H9 (cell line): ENCODE data around the gene RABGAP1L. TPM values are rescaled to one million over a fixed set of nuclear protein-coding genes. Genes with fewer than 3 reads are reported as not detected.

ENCODE experiments used
- DNase-seq: peaks from one replicate; pipeline ENCODE4 v3.0.0-alpha.2; 2017
- H2AFZ ChIP-seq: one replicate; pipeline ENCODE4 v1.6.1; 2013; ENCODE audit warnings: mild to moderate bottlenecking, low read length, control low read depth, moderate library complexity
- H2AK5ac ChIP-seq: 2 replicates; pipeline ENCODE4 v1.6.1; 2013; ENCODE audit warnings: low read length, control low read depth, mixed read lengths; ENCODE audit not compliant: insufficient read length
- H2BK120ac ChIP-seq: one replicate; pipeline ENCODE4 v1.6.1; 2013; ENCODE audit warnings: low read depth, mild to moderate bottlenecking, low read length, control low read depth, inconsistent platforms; ENCODE audit not compliant: poor library complexity, severe bottlenecking
- H2BK12ac ChIP-seq: 2 replicates; pipeline ENCODE4 v1.6.1; 2013; ENCODE audit warnings: low read length, control low read depth, mixed read lengths, low read depth; ENCODE audit not compliant: insufficient read length
- H2BK15ac ChIP-seq: 2 replicates; pipeline ENCODE4 v1.6.1; 2013; ENCODE audit warnings: low read depth, low read length, control low read depth
- H2BK20ac ChIP-seq: one replicate; pipeline ENCODE4 v1.6.1; 2013; ENCODE audit warnings: low read depth, mild to moderate bottlenecking, low read length, control low read depth, inconsistent platforms; ENCODE audit not compliant: poor library complexity, severe bottlenecking
- H2BK5ac ChIP-seq: 2 replicates; pipeline ENCODE4 v1.6.1; 2013; ENCODE audit warnings: low read length, control low read depth, mixed read lengths; ENCODE audit not compliant: insufficient read length
- H3K14ac ChIP-seq: 2 replicates; pipeline ENCODE4 v1.6.1; 2013; ENCODE audit warnings: low read length, control low read depth; ENCODE audit not compliant: insufficient read depth
- H3K18ac ChIP-seq: 2 replicates; pipeline ENCODE4 v1.6.1; 2013; ENCODE audit warnings: low read depth, mild to moderate bottlenecking, mixed read lengths, low read length, control low read depth; ENCODE audit not compliant: insufficient read length
- H3K23ac ChIP-seq: 2 replicates; pipeline ENCODE4 v1.6.1; 2013; ENCODE audit warnings: low read length, control low read depth, mixed read lengths, low read depth; ENCODE audit not compliant: insufficient read length
- H3K23me2 ChIP-seq: 2 replicates; pipeline ENCODE4 v1.6.1; 2013; ENCODE audit warnings: low read depth, mild to moderate bottlenecking, mixed read lengths, low read length, control low read depth; ENCODE audit not compliant: insufficient read length, poor library complexity, severe bottlenecking
- H3K27ac ChIP-seq: 2 replicates; pipeline ENCODE4 v1.5.1; 2013; ENCODE audit warnings: low read length, control low read depth, mixed read lengths, low read depth; ENCODE audit not compliant: insufficient read length
- H3K27me3 ChIP-seq: 2 replicates; pipeline ENCODE4 v1.6.1; 2013; ENCODE audit warnings: low read length, control low read depth, inconsistent platforms; ENCODE audit not compliant: insufficient read depth
- H3K4ac ChIP-seq: 2 replicates; pipeline ENCODE4 v1.6.1; 2013; ENCODE audit warnings: low read depth, mild to moderate bottlenecking, control low read depth, inconsistent platforms, low read length, moderate library complexity
- H3K4me1 ChIP-seq: 2 replicates; pipeline ENCODE4 v1.6.1; 2013; ENCODE audit warnings: low read length, control low read depth, inconsistent platforms; ENCODE audit not compliant: insufficient read depth
- H3K4me2 ChIP-seq: 2 replicates; pipeline ENCODE4 v1.6.1; 2013; ENCODE audit warnings: low read length, control low read depth, mixed read lengths; ENCODE audit not compliant: insufficient read length, insufficient read depth
- H3K56ac ChIP-seq: 2 replicates; pipeline ENCODE4 v1.6.1; 2013; ENCODE audit warnings: low read depth, mild to moderate bottlenecking, mixed read lengths, low read length, control low read depth; ENCODE audit not compliant: insufficient read length
- H3K79me1 ChIP-seq: 2 replicates; pipeline ENCODE4 v1.6.1; 2013; ENCODE audit warnings: low read depth, mild to moderate bottlenecking, moderate library complexity, low read length, control low read depth, inconsistent platforms; ENCODE audit not compliant: insufficient read depth, poor library complexity, severe bottlenecking
- H3K79me2 ChIP-seq: 2 replicates; pipeline ENCODE4 v1.6.1; 2013; ENCODE audit warnings: low read length, control low read depth, inconsistent platforms; ENCODE audit not compliant: insufficient read depth
- H3K9ac ChIP-seq: 2 replicates; pipeline ENCODE4 v1.6.1; 2013; ENCODE audit warnings: low read length, control low read depth, mixed read lengths; ENCODE audit not compliant: insufficient read length; ENCODE audit errors: extremely low read depth
- H3K9me3 ChIP-seq: one replicate; pipeline ENCODE4 v1.6.1; 2013; ENCODE audit warnings: low read depth, low read length, inconsistent platforms; ENCODE audit not compliant: control insufficient read depth
- H3T11ph ChIP-seq: one replicate; pipeline ENCODE4 v1.6.1; 2013; ENCODE audit warnings: mild to moderate bottlenecking, low read length, control low read depth, inconsistent platforms
- H4K20me1 ChIP-seq: one replicate; pipeline ENCODE4 v1.6.1; 2013; ENCODE audit not compliant: control insufficient read depth, insufficient read length, insufficient read depth
- H4K5ac ChIP-seq: 2 replicates; pipeline ENCODE4 v1.6.1; 2013; ENCODE audit warnings: low read depth, mild to moderate bottlenecking, mixed read lengths, low read length, control low read depth; ENCODE audit not compliant: insufficient read length
- H4K8ac ChIP-seq: replicated peaks from 2 replicates; pipeline ENCODE4 v1.6.1; 2013; ENCODE audit warnings: low read length, control low read depth, mixed read lengths, low read depth; ENCODE audit not compliant: insufficient read length
- H4K91ac ChIP-seq: 2 replicates; pipeline ENCODE4 v1.6.1; 2013; ENCODE audit warnings: low read depth, mild to moderate bottlenecking, moderate library complexity, mixed read lengths, low read length, control low read depth; ENCODE audit not compliant: insufficient read length
- H3K27ac Mint-ChIP-seq, 3 experiments: 2 replicates in 2 of 3; 3 replicates in 1 of 3; pipeline ENCODE4 v1.8.0; 2020 to 2021; ENCODE audit warnings: mixed read lengths in 3 of 3, mild to moderate bottlenecking in 1 of 3, moderate library complexity in 1 of 3
- H3K27me3 Mint-ChIP-seq: 2 replicates; pipeline ENCODE4 v1.8.0; 2021; ENCODE audit warnings: low read depth, mild to moderate bottlenecking, moderate library complexity, mixed read lengths
- H3K36me3 Mint-ChIP-seq, 3 experiments: 2 replicates in 2 of 3; 3 replicates in 1 of 3; pipeline ENCODE4 v1.8.0; 2020 to 2021; ENCODE audit warnings: low read depth in 3 of 3, mixed read lengths in 3 of 3; ENCODE audit not compliant: insufficient read depth in 1 of 3
- H3K4me1 Mint-ChIP-seq, 2 experiments: 2 replicates each; pipeline ENCODE4 v1.8.0; 2020; ENCODE audit warnings: mixed read lengths in 2 of 2
- H3K4me3 Mint-ChIP-seq, 2 experiments: 2 replicates in 1 of 2; 3 replicates in 1 of 2; pipeline ENCODE4 v1.8.0; 2020 to 2021; ENCODE audit warnings: mild to moderate bottlenecking in 2 of 2, mixed read lengths in 2 of 2, moderate library complexity in 1 of 2
- H3K9me3 Mint-ChIP-seq, 2 experiments: 2 replicates in 1 of 2; 3 replicates in 1 of 2; pipeline ENCODE4 v1.8.0; 2020; ENCODE audit warnings: mild to moderate bottlenecking in 2 of 2, mixed read lengths in 2 of 2, moderate library complexity in 1 of 2
- CTCF ChIP-seq: fragments of 200-600 bp; sonication (generic); conservative IDR thresholded peaks from 3 replicates; pipeline ENCODE4 v1.8.0; 2021; ENCODE audit warnings: antibody characterized with exemption, mild to moderate bottlenecking
- WGBS: extraction: QIAGEN DNeasy Blood & Tissue Kit; methylation state at CpG from one replicate; pipeline ENCODE4 v1.1.7; 2013; ENCODE audit warnings: missing lambda C conversion rate, low lambda C conversion rate, mixed read lengths; ENCODE audit not compliant: insufficient read length; ENCODE audit errors: extremely low coverage; 5-methylcytosine and 5-hydroxymethylcytosine counted together
- total RNA-seq: library from RNA; stranded (reverse); gene quantifications from 2 replicates; pipeline ENCODE4 v1.2.1, GENCODE V29; 2021

The RABGAP1L gene
- total RNA-seq, 1 experiment from 2014 or later = 147 TPM

GRCh38 chr1:174406421-174406820 is 247.1 kb downstream of the RABGAP1L start:
- no peak overlapping the region for H3K4me3 Mint-ChIP-seq

More at GRCh38 chr1:174406421-174406820, 247.1 kb downstream of the RABGAP1L start:
- Histone ChIP-seq H4K20me1 (no peaks in the 10 kb centered on the region), H2BK120ac (no peak overlapping the region), H2BK20ac (no peak overlapping the region), H2AK5ac (no peak overlapping the region), H2BK5ac (no peak overlapping the region), H2AFZ (no peak overlapping the region), H4K91ac (no peak overlapping the region), H3K18ac (no peak overlapping the region), H3K23ac (no peak overlapping the region), H3K27ac (no peak overlapping the region), H3K9me3 (no peaks in the 10 kb centered on the region), H4K5ac (no peak overlapping the region), H3K14ac (no peak overlapping the region), H3T11ph (no peak overlapping the region), H4K8ac (no peak overlapping the region), H2BK12ac (no peak overlapping the region), H3K4me2 (no peak overlapping the region), H3K27me3 (no peaks in the 10 kb centered on the region), H3K4me1 (no peaks in the 10 kb centered on the region), H3K4ac (no peak overlapping the region), H3K23me2 (no peaks in the 10 kb centered on the region), H2BK15ac (no peak overlapping the region), H3K79me2 (no peaks in the 10 kb centered on the region), H3K79me1 (no peaks in the 10 kb centered on the region), H3K9ac (no peak overlapping the region), H3K56ac (no peak overlapping the region)
- no CpG with 5 or more reads among the region's 4 CpGs for WGBS
- Mint-ChIP-seq H3K4me1 (no peaks in the 10 kb centered on the region), H3K27me3 (no peaks in the 10 kb centered on the region), H3K27ac (no peak overlapping the region), H3K36me3 (no peaks in the 10 kb centered on the region), H3K9me3 (no peaks in the 10 kb centered on the region)
- TF ChIP-seq CTCF = no peak
- DNase-seq = no peak
